Endothelial cell of umbilical vein (primary cell): ENCODE data around the gene LRRC8D. TPM values are rescaled to one million over a fixed set of nuclear protein-coding genes. Genes with fewer than 3 reads are reported as not detected.

Experiments
- BruUV-seq: library from RNA; stranded (reverse); fragments of 400-500 nt; replicated peaks from 2 replicates; lab custom pipeline; 2021; lab: Mats Ljungman, UMichigan
- CTCF ChIA-PET: fragments of 300-600, 350-600 bp; sonication (Branson Sonifier 250); formaldehyde crosslinking; loops from one replicate; lab custom pipeline; 2021; ENCODE audit warnings: antibody characterized with exemption, inconsistent platforms; lab: Charles Lee
- POLR2A ChIA-PET: fragments of 300-600, 350-600 bp; sonication (Branson Sonifier 250); formaldehyde crosslinking; loops from one replicate; lab custom pipeline; 2021; ENCODE audit warnings: antibody characterized with exemption, inconsistent platforms; lab: Charles Lee
- DNase-seq: peaks from one replicate; pipeline ENCODE4 v3.0.0-alpha.2; 2011; ENCODE audit warnings: low read depth, low spot score
- FAIRE-seq: peaks from 2 replicates; lab custom pipeline; 2011; peaks lifted over from hg19 to GRCh38; lab: Jason Lieb, UNC
- H2AFZ ChIP-seq: 2 replicates; pipeline ENCODE4 v1.6.0; 2012; ENCODE audit warnings: low read depth, low read length, control low read depth, inconsistent platforms
- H3K27ac ChIP-seq: 2 replicates; pipeline ENCODE4 v1.5.1; 2011; ENCODE audit warnings: low read depth, mild to moderate bottlenecking, control low read depth, low read length, moderate library complexity; ENCODE audit not compliant: insufficient read depth
- H3K27me3 ChIP-seq, 2 experiments: 2 replicates each; pipeline versions ENCODE4 v1.6.0 to v1.6.1; 2011; ENCODE audit warnings: low read length in 2 of 2, mixed read lengths in 1 of 2; ENCODE audit not compliant: control insufficient read depth in 2 of 2, insufficient read depth in 2 of 2
- H3K36me3 ChIP-seq, 2 experiments: 2 replicates in 1 of 2; 3 replicates in 1 of 2; pipeline ENCODE4 v1.5.1; 2011; ENCODE audit warnings: low read length in 2 of 2, mild to moderate bottlenecking in 1 of 2, moderate library complexity in 1 of 2; ENCODE audit not compliant: control insufficient read depth in 2 of 2, insufficient read depth in 2 of 2; ENCODE audit errors: extremely low read depth in 1 of 2
- H3K4me1 ChIP-seq: 3 replicates; pipeline ENCODE4 v1.5.1; 2011; ENCODE audit warnings: mild to moderate bottlenecking, low read length; ENCODE audit not compliant: control insufficient read depth, insufficient read depth; ENCODE audit errors: extremely low read depth
- H3K4me2 ChIP-seq: 2 replicates; pipeline ENCODE4 v1.6.1; 2011; ENCODE audit warnings: low read length, control low read depth, mixed read lengths; ENCODE audit not compliant: insufficient read depth
- H3K4me3 ChIP-seq, 3 experiments: fragments of 200-600 bp in 1 of 3; sonication (generic), shearing (Covaris generic) in 1 of 3; replicated peaks in 1 of 3; 2 replicates each; pipeline ENCODE4 v1.5.1; 2011 to 2016; ENCODE audit warnings: control low read depth in 3 of 3, low read length in 3 of 3, mild to moderate bottlenecking in 2 of 3, inconsistent platforms in 1 of 3, low read depth in 1 of 3, moderate library complexity in 1 of 3; ENCODE audit not compliant: insufficient read depth in 1 of 3
- H3K79me2 ChIP-seq: 2 replicates; pipeline ENCODE4 v1.6.0; 2012; ENCODE audit warnings: low read length, inconsistent platforms; ENCODE audit not compliant: control insufficient read depth, insufficient read depth
- H3K9ac ChIP-seq: replicated peaks from 2 replicates; pipeline ENCODE3; 2011; ENCODE audit warnings: low read length, control low read depth; ENCODE audit not compliant: insufficient read depth; ENCODE audit errors: extremely low read depth
- H3K9me1 ChIP-seq: replicated peaks from 3 replicates; pipeline ENCODE4 v1.6.0; 2011; ENCODE audit warnings: mild to moderate bottlenecking, low read length; ENCODE audit not compliant: control insufficient read depth, insufficient read depth; ENCODE audit errors: extremely low read depth
- H3K9me3 ChIP-seq: replicated peaks from 2 replicates; pipeline ENCODE4 v1.5.1; 2012; ENCODE audit warnings: low read length, inconsistent platforms; ENCODE audit not compliant: control insufficient read depth, insufficient read depth
- H4K20me1 ChIP-seq: replicated peaks from 2 replicates; pipeline ENCODE3; 2011; ENCODE audit warnings: mild to moderate bottlenecking, low read length; ENCODE audit not compliant: control insufficient read depth, insufficient read depth; ENCODE audit errors: extremely low read depth
- EZH2 ChIP-seq: IDR thresholded peaks from 2 replicates; pipeline ENCODE4 v1.6.1; 2012; ENCODE audit warnings: borderline replicate concordance, low read depth, mild to moderate bottlenecking, moderate library complexity, low read length, inconsistent platforms; ENCODE audit not compliant: severe bottlenecking
- FOS ChIP-seq: IDR thresholded peaks from 2 replicates; pipeline ENCODE4 v1.6.1; 2011; ENCODE audit warnings: mild to moderate bottlenecking, low read length, moderate library complexity, borderline replicate concordance; ENCODE audit not compliant: insufficient read depth
- GATA2 ChIP-seq: IDR thresholded peaks from 2 replicates; pipeline ENCODE4 v1.7.0; 2011; ENCODE audit warnings: low read depth, mild to moderate bottlenecking, moderate library complexity, mixed read lengths, low read length; ENCODE audit not compliant: insufficient read length, insufficient read depth
- JUN ChIP-seq: IDR thresholded peaks from 2 replicates; pipeline ENCODE4 v1.6.1; 2011; ENCODE audit warnings: borderline replicate concordance, low read depth; ENCODE audit not compliant: insufficient read length, insufficient read depth
- MAX ChIP-seq: IDR thresholded peaks from 2 replicates; pipeline ENCODE4 v1.6.1; 2011; ENCODE audit not compliant: insufficient read depth, insufficient read length
- MYC ChIP-seq: IDR thresholded peaks from one replicate; pipeline ENCODE4 v1.6.1; 2011; ENCODE audit warnings: mild to moderate bottlenecking, low read depth, low read length
- POLR2A ChIP-seq: IDR thresholded peaks from 2 replicates; pipeline ENCODE4 v1.6.1; 2012; ENCODE audit warnings: low read depth, mild to moderate bottlenecking, control low read depth, low read length
- POLR2AphosphoS5 ChIP-seq: IDR thresholded peaks from 2 replicates; pipeline ENCODE4 v1.6.1; 2012; ENCODE audit warnings: low read depth, mild to moderate bottlenecking, control low read depth, low read length, moderate library complexity; ENCODE audit not compliant: insufficient read depth
- dilution Hi-C: fragments of 300-500 bp; cut with MboI; formaldehyde crosslinking; loops from one replicate; pipeline ENCODE4 v1.15.0; 2019; ENCODE audit warnings: low sequenced_read_pairs; ENCODE audit not compliant: extremely low pct_ligation_motif_present
- intact Hi-C: fragments of 100-400 bp; cut with micrococcal nuclease; formaldehyde crosslinking; loops from one replicate; pipeline ENCODE4 v1.10.0; 2022
- polyA plus RNA-seq, 4 experiments: library from polyadenylated mRNA; depleted of rRNA in 3 of 4; stranded (reverse) in 3 of 4; unstranded in 1 of 4; fragments of >200 nt; gene quantifications; 2 replicates each; pipeline versions ENCODE4 v1.2.1 to v1.2.3, GENCODE V29; 2011 to 2012; ENCODE audit warnings: missing spikeins in 1 of 4
- total RNA-seq: library from RNA; stranded (reverse); gene quantifications from 2 replicates; pipeline ENCODE4 v1.2.3, GENCODE V29; 2021
- TF ChIP-seq, protein P1 (sequence below), 2 donors: IDR thresholded peaks; 1 replicate in 1 of 2; 2 replicates in 1 of 2; pipeline ENCODE4 v1.5.1; 2011; ENCODE audit warnings: low read length in 2 of 2, mild to moderate bottlenecking in 2 of 2, moderate library complexity in 2 of 2, control low read depth in 1 of 2, inconsistent platforms in 1 of 2, low read depth in 1 of 2; ENCODE audit not compliant: insufficient read depth in 1 of 2; ENCODE audit errors: extremely low read depth in 1 of 2

Gene LRRC8D
- total and polyA plus RNA-seq, 2 donors (not counting 3 experiments of a cell fraction or from before 2014, with no cell fraction given): 31.9 to 37.7 TPM

DNA sequence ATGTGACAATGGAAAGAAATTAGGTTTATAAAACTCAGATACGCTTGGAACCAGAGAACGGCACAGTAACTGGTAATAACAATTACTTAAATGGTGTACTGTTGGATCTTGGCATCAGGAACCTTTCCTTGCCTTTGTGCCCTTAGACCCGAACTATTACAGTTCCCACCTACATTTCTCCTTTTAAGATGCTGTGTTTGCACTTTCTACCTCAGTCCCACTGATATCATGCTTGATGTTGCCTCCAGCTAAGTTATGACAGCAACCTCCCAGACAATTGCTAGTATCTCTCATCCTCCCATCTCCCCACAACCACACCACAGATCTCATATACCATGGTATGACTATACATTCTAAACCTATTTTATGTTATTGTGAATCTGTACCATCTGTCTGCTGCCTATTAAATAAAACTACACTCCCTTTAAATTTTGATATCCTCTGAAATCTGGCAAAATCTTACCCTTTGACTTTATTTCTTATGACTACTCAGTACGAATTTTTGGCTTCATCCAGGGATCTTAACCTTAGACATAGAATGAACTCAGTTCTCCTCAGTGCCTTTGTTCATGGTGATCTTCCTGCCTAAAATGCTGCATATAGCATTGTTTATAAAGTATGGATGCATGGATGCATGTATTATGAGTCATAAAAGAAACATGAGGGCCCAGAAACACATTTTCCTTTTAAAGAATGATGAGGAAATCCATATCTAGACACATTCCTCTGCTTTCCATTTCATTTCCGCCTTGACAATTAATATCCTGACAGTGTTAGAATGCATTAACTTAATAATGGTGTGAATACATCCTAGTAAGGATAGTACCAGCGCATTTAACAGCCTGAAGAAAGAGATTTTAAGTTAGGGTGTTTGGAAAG is 64.1 kb downstream of the LRRC8D start:
- no peak overlapping the region for H2AFZ ChIP-seq
- peak overlapping the region in 1 of 3 experiments; percentile 23 for H3K4me3 ChIP-seq
- ChIA-PET POLR2A (no interaction called here), CTCF (interaction anchor here (1.0 to 1.4 kb wide), 3 partner anchors 12 to 42 kb away, joined by 3 to 6 read pairs (median 5); no protein-coding TSS in a partner anchor)
- no peaks in the 10 kb centered on the region for H3K36me3 ChIP-seq
- BruUV-seq: TSS peak; percentile 92
- DNase-seq (peak; percentile 87), FAIRE-seq (peak; percentile 80)
- H3K9ac ChIP-seq: peak overlapping the region; percentile 60
- no peaks in the 10 kb centered on the region for H3K9me1 ChIP-seq
- no peaks in the 10 kb centered on the region for H3K27me3 ChIP-seq
- no peaks in the 10 kb centered on the region for H4K20me1 ChIP-seq
- H3K4me2 ChIP-seq: peak overlapping the region; percentile 83
- peaks cover 3% of the 10 kb centered on the region for H3K9me3 ChIP-seq
- dilution Hi-C loops: no loop called here
- peak overlapping the region; percentile 80 for H3K27ac ChIP-seq
- no peak for TF ChIP-seq MAX
- TF ChIP-seq MYC: no peak
- TF ChIP-seq, protein P1, sequence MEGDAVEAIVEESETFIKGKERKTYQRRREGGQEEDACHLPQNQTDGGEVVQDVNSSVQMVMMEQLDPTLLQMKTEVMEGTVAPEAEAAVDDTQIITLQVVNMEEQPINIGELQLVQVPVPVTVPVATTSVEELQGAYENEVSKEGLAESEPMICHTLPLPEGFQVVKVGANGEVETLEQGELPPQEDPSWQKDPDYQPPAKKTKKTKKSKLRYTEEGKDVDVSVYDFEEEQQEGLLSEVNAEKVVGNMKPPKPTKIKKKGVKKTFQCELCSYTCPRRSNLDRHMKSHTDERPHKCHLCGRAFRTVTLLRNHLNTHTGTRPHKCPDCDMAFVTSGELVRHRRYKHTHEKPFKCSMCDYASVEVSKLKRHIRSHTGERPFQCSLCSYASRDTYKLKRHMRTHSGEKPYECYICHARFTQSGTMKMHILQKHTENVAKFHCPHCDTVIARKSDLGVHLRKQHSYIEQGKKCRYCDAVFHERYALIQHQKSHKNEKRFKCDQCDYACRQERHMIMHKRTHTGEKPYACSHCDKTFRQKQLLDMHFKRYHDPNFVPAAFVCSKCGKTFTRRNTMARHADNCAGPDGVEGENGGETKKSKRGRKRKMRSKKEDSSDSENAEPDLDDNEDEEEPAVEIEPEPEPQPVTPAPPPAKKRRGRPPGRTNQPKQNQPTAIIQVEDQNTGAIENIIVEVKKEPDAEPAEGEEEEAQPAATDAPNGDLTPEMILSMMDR (IDR thresholded peaks at IDR 0.05; ENCODE audit: extremely low read depth in 1 of 2, insufficient read depth in 1 of 2, low read depth in 1 of 2, low read length in 2 of 2): no peak
- TF ChIP-seq FOS: peak; percentile 96
- TF ChIP-seq GATA2: peak; percentile 21
- no peak for TF ChIP-seq EZH2
- peak; percentile 97 for TF ChIP-seq JUN
- no peak for TF ChIP-seq POLR2A
- peak; percentile 62 for TF ChIP-seq POLR2AphosphoS5
- H3K4me1 ChIP-seq: peaks cover 48% of the 10 kb centered on the region
- H3K79me2 ChIP-seq: peaks cover 11% of the 10 kb centered on the region
- intact Hi-C loops: loop anchor here (1.0 to 5.0 kb wide), 6 partner anchors 9 to 253 kb away; partner anchors contain the start of gene LRRC8C
